Esophagus muscularis mucosa (tissue), 4 donors: Measurements from ENCODE around the gene RHO. TPM values are rescaled to one million over a fixed set of nuclear protein-coding genes. Genes with fewer than 3 reads are reported as not detected.

ENCODE experiments used
- DNase-seq: peaks from one replicate; pipeline ENCODE4 v3.0.0-alpha.2; 2017; ENCODE audit errors: extremely low spot score
- H3K27ac ChIP-seq, 4 donors: fragments of 200-600 bp; sonication (generic); replicated peaks in 1 of 4; 1 replicate in 3 of 4; 2 replicates in 1 of 4; pipeline ENCODE4 v1.5.1; 2016 to 2019; ENCODE audit warnings: mild to moderate bottlenecking in 1 of 4
- H3K27me3 ChIP-seq, 4 donors: fragments of 200-600 bp; sonication (generic); one replicate each; pipeline versions ENCODE4 v1.5.1 to v1.6.0; 2016 to 2019
- H3K36me3 ChIP-seq, 4 donors: fragments of 200-600 bp; sonication (generic); one replicate each; pipeline ENCODE4 v1.5.1; 2016 to 2019
- H3K4me1 ChIP-seq, 4 donors: fragments of 200-600 bp; sonication (generic); one replicate each; pipeline ENCODE4 v1.5.1; 2016 to 2019
- H3K4me3 ChIP-seq, 4 donors: fragments of 200-600 bp; sonication (generic); 1 replicate in 2 of 4; 2 replicates in 2 of 4; pipeline ENCODE4 v1.5.1; 2016 to 2019; ENCODE audit warnings: mild to moderate bottlenecking in 4 of 4, moderate library complexity in 1 of 4
- H3K9me3 ChIP-seq, 4 donors: fragments of 200-600 bp; sonication (generic); 1 replicate in 3 of 4; 2 replicates in 1 of 4; pipeline ENCODE4 v1.5.1; 2016 to 2019
- EP300 ChIP-seq: sonication (generic); formaldehyde crosslinking; IDR thresholded peaks from one replicate; pipeline ENCODE4 v1.6.1; 2017; ENCODE audit warnings: antibody characterized with exemption
- POLR2A ChIP-seq: fragments of 450-650 bp; IDR thresholded peaks from one replicate; pipeline ENCODE4 v1.6.1; 2017; ENCODE audit warnings: antibody characterized with exemption, moderate library complexity, mild to moderate bottlenecking, low read depth
- POLR2AphosphoS5 ChIP-seq, 2 donors: sonication (generic); formaldehyde crosslinking; IDR thresholded peaks; one replicate each; pipeline ENCODE4 v1.6.1; 2017; ENCODE audit warnings: antibody characterized with exemption in 2 of 2
- WGBS: methylation state at CpG from one replicate; pipeline ENCODE4 v1.1.5; 2018; 5-methylcytosine and 5-hydroxymethylcytosine counted together
- intact Hi-C: fragments of 100-400 bp; cut with DNase I; formaldehyde crosslinking; loops from one replicate; pipeline ENCODE4 v1.15.1; 2023
- total RNA-seq, 4 donors: library from RNA; depleted of rRNA; stranded (reverse); fragments of >200 nt; gene quantifications; one replicate each; pipeline versions ENCODE4 v1.1.0 to v1.2.1, GENCODE V29; 2016
- TF ChIP-seq, protein P1 (sequence below), 3 experiments: fragments of 200-600 bp in 2 of 3; fragments of 450-650 bp in 1 of 3; sonication (generic) in 2 of 3; IDR thresholded peaks; one replicate each; pipeline ENCODE4 v1.5.1; 2017 to 2019; ENCODE audit warnings: antibody characterized with exemption in 3 of 3, mild to moderate bottlenecking in 2 of 3, moderate library complexity in 1 of 3

The RHO gene
- total RNA-seq, 4 donors from 2014 or later: not detected

DNA sequence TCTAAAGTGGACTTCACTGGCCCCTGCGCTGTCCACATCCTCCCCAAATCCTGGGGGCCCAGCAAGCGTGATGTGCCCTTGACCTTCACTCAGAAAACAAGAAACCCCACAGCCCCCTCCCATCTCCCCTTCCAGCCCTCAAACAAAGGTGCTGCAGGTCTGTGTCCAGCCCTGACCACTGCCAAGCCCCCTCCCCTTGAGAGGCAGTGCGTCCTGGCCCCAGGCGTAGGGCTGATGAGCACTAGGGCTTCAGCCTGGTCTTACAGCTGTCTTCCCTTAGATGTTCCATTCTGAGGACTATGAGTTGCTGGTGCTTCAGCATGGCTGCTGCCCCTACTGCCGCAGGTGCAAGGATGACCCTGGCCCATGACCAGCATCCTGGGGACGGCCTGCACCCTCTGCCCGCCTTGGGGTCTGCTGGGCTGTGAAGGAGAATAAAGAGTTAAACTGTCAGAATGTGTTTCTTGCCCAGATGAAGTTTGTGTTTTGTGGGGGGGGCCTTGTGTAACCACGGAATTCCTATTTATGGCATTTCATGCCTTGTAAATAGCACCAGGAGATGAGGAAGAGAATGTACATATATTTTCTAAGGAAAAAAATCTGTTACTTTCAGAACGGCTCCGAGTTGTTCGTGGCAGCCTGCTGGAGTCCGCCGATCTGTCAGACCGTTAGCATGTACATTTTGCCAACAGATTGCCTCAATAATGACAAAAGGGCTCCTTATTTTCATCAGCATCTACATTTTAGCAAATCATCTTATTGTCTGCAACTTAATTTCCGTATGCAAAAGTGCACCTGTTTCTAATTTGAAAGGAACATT, 8.3 kb upstream of the RHO start:
- DNase-seq: no peak
- H3K27ac ChIP-seq: no peak overlapping the region
- no peaks in the 10 kb centered on the region for H3K4me1 ChIP-seq
- intact Hi-C loops: no loop called here
- WGBS: 93% methylated on average over 13 of the region's 15 CpGs
- no peaks in the 10 kb centered on the region for H3K27me3 ChIP-seq
- H3K4me3 ChIP-seq: no peak overlapping the region
- no peaks in the 10 kb centered on the region for H3K9me3 ChIP-seq
- peaks cover 0 to 52% (median 39%) of the 10 kb centered on the region in 4 donors for H3K36me3 ChIP-seq
- TF ChIP-seq POLR2AphosphoS5 (IDR thresholded peaks at IDR 0.05) (no peak), EP300 (no peak), POLR2A (no peak)
- TF ChIP-seq, protein P1, sequence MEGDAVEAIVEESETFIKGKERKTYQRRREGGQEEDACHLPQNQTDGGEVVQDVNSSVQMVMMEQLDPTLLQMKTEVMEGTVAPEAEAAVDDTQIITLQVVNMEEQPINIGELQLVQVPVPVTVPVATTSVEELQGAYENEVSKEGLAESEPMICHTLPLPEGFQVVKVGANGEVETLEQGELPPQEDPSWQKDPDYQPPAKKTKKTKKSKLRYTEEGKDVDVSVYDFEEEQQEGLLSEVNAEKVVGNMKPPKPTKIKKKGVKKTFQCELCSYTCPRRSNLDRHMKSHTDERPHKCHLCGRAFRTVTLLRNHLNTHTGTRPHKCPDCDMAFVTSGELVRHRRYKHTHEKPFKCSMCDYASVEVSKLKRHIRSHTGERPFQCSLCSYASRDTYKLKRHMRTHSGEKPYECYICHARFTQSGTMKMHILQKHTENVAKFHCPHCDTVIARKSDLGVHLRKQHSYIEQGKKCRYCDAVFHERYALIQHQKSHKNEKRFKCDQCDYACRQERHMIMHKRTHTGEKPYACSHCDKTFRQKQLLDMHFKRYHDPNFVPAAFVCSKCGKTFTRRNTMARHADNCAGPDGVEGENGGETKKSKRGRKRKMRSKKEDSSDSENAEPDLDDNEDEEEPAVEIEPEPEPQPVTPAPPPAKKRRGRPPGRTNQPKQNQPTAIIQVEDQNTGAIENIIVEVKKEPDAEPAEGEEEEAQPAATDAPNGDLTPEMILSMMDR (IDR thresholded peaks at IDR 0.05): no peak

DNA sequence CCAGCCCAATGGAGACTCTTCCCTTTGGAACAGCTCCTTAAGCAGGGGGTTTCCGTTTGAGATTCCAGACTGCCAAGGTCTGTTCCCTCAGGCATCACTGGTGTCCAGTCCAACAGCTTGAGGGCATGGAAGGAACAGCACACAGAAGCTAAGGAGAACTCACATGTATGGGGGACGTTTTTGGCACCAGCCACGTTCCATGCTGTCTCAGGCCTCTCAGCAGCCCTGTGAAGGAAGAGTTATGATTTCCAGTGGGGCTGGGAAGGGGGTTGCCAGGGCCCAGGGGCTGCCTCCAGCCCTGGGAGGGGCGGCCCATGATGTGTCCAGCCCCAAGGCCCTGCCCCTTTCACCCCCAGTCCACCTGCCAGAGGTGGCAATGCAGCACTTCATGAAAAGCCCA, 7.5 kb upstream of the RHO start:
- 100% methylated on average over 3 of the region's 4 CpGs for WGBS
- DNase-seq: no peak
- intact Hi-C loops: no loop called here
- Histone ChIP-seq H3K36me3 (peaks cover 0 to 43% (median 34%) of the 10 kb centered on the region in 4 donors), H3K27ac (no peak overlapping the region), H3K4me3 (no peak overlapping the region), H3K9me3 (no peaks in the 10 kb centered on the region), H3K4me1 (no peaks in the 10 kb centered on the region), H3K27me3 (no peaks in the 10 kb centered on the region)
- TF ChIP-seq POLR2A (no peak), POLR2AphosphoS5 (IDR thresholded peaks at IDR 0.05) (no peak), EP300 (no peak)
- TF ChIP-seq, protein P1 (IDR thresholded peaks at IDR 0.05): no peak

DNA sequence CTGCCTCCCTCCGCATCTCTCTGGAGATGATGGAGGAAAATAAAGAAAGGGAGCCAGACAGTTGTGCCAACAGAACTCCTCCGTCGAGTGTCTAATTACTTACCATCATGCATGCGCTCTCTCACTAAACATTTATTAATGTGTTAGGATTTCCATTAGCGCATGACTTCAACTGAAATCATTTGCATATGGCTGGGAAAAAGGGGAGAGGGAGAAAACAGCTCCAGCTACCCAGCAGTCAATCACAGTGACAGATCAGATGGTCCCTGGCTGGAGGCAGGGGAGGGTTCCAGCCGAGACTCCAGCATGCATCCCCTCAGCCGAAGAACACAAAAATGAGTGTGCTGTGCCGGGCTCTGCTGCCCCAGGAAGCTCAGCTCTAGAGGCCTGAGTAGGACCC, 6.8 kb upstream of the RHO start:
- Histone ChIP-seq H3K36me3 (peaks cover 0 to 37% (median 30%) of the 10 kb centered on the region in 4 donors), H3K4me3 (no peak overlapping the region), H3K9me3 (no peaks in the 10 kb centered on the region), H3K4me1 (no peaks in the 10 kb centered on the region), H3K27ac (no peak overlapping the region), H3K27me3 (no peaks in the 10 kb centered on the region)
- 74% methylated on average over 6 of the region's 8 CpGs for WGBS
- no peak for TF ChIP-seq EP300
- TF ChIP-seq POLR2AphosphoS5 (IDR thresholded peaks at IDR 0.05): no peak
- TF ChIP-seq POLR2A: no peak
- TF ChIP-seq, protein P1 (IDR thresholded peaks at IDR 0.05): no peak
- no peak for DNase-seq
- intact Hi-C loops: no loop called here

DNA sequence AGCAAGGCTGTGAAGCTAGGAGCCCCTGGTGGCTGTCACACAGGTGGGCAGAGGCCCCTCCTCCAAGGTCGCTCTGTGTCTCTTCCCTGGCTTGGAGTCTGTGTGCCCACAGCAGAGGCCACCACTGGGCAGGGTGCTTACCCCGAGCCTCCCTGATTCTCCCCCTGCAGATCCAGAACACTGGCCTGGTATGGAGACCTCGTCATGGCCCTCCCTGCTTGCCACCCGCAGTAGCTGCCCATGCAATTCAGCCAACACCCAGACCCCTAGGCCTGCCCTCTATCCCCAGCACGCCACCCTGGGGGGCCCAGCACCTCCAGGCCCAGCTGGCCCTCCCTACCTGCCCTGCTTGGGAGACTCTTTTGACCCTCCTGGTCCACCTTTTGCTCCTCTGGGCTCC, 5.5 kb upstream of the RHO start:
- H3K9me3 ChIP-seq: no peaks in the 10 kb centered on the region
- no peaks in the 10 kb centered on the region for H3K27me3 ChIP-seq
- 90% methylated on average over 4 of the region's 5 CpGs for WGBS
- TF ChIP-seq, protein P1 (IDR thresholded peaks at IDR 0.05): no peak
- TF ChIP-seq POLR2A (no peak), EP300 (no peak), POLR2AphosphoS5 (IDR thresholded peaks at IDR 0.05) (no peak)
- H3K4me1 ChIP-seq: no peaks in the 10 kb centered on the region
- no peak overlapping the region for H3K27ac ChIP-seq
- no peak overlapping the region for H3K4me3 ChIP-seq
- H3K36me3 ChIP-seq: peaks cover 0 to 23% (median 20%) of the 10 kb centered on the region in 4 donors
- no peak for DNase-seq
- intact Hi-C loops: no loop called here
